K562 (cell line): Measurements from ENCODE around the gene ACAD8. TPM values are rescaled to one million over a fixed set of nuclear protein-coding genes. Genes with fewer than 3 reads are reported as not detected.

Experiments used
- ATAC-seq: fragments of 200-7000 bp; cut with Tn5 transposase; 3 replicates; pipeline ENCODE4 v1.9.1; 2020; ENCODE audit warnings: moderate library complexity
- BruUV-seq: library from RNA; stranded (reverse); fragments of 400-500 nt; replicated peaks from 2 replicates; lab custom pipeline; 2021; lab: Mats Ljungman, UMichigan
- CTCF ChIA-PET: fragments of 300-600 bp; formaldehyde crosslinking; extraction: SDS; loops from one replicate; lab custom pipeline; 2021; ENCODE audit warnings: low intra/inter-chr PET ratio; lab: Yijun Ruan, JAX
- POLR2A ChIA-PET: fragments of 300-600, 350-650 bp; sonication (Branson Sonifier 250); formaldehyde crosslinking; extraction: SDS; loops from one replicate; lab custom pipeline; 2021; ENCODE audit warnings: antibody characterized with exemption, inconsistent platforms; lab: Yijun Ruan, JAX
- DNase-seq, 4 experiments: peaks; one replicate each; pipeline versions ENCODE4 v3.0.0 to v3.0.0-alpha.2; 2011 to 2018; ENCODE audit warnings: low spot score in 3 of 4, mixed read lengths in 3 of 4; ENCODE audit errors: extremely low read depth in 1 of 4
- FAIRE-seq: peaks from 2 replicates; lab custom pipeline; 2011; peaks lifted over from hg19 to GRCh38; lab: Jason Lieb, UNC
- H2AFZ ChIP-seq: 2 replicates; pipeline ENCODE4 v1.6.0; 2011; ENCODE audit warnings: low read depth, low read length, control low read depth, inconsistent platforms
- H3K27ac ChIP-seq: fragments of 200-600 bp; 3 replicates; pipeline ENCODE4 v1.8.0; 2011; ENCODE audit warnings: low read depth, mild to moderate bottlenecking, control low read depth, inconsistent platforms, low read length, moderate library complexity, mixed read lengths; ENCODE audit errors: extremely low read depth
- H3K27me3 ChIP-seq, 2 experiments: fragments of 300-600 bp in 1 of 2; 2 replicates in 1 of 2; 3 replicates in 1 of 2; pipeline versions ENCODE4 v1.6.0 to v1.8.0; 2011; ENCODE audit warnings: inconsistent platforms in 2 of 2, low read length in 2 of 2, mild to moderate bottlenecking in 1 of 2, mixed read lengths in 1 of 2, moderate library complexity in 1 of 2; ENCODE audit not compliant: control insufficient read depth in 2 of 2, insufficient read depth in 2 of 2
- H3K36me3 ChIP-seq: fragments of 300-600 bp; 3 replicates; pipeline ENCODE4 v1.8.0; 2011; ENCODE audit warnings: mild to moderate bottlenecking, low read length, inconsistent platforms; ENCODE audit not compliant: control insufficient read depth, insufficient read depth
- H3K4me1 ChIP-seq, 2 experiments: fragments of 200-600 bp in 1 of 2; replicated peaks in 1 of 2; 2 replicates in 1 of 2; 3 replicates in 1 of 2; pipeline versions ENCODE4 v1.5.1 to v1.8.0; 2011; ENCODE audit warnings: inconsistent platforms in 2 of 2, low read length in 2 of 2, mild to moderate bottlenecking in 1 of 2, mixed read lengths in 1 of 2, moderate library complexity in 1 of 2; ENCODE audit not compliant: control insufficient read depth in 2 of 2, insufficient read depth in 2 of 2
- H3K4me2 ChIP-seq: 2 replicates; pipeline ENCODE4 v1.6.1; 2011; ENCODE audit warnings: low read length, control low read depth, inconsistent platforms, mixed read lengths; ENCODE audit not compliant: insufficient read depth
- H3K4me3 ChIP-seq: fragments of 200-600 bp; sonication (generic), shearing (Covaris generic); 2 replicates; pipeline ENCODE4 v1.5.1; 2016; ENCODE audit warnings: control low read depth, inconsistent platforms
- H3K79me2 ChIP-seq: fragments of 200-600 bp; 3 replicates; pipeline ENCODE4 v1.8.0; 2011; ENCODE audit warnings: low read length, inconsistent platforms; ENCODE audit not compliant: control insufficient read depth, insufficient read depth
- H3K9ac ChIP-seq, 2 experiments: 2 replicates each; pipeline versions ENCODE4 v1.6.0 to v1.6.1; 2011; ENCODE audit warnings: low read depth in 2 of 2, low read length in 2 of 2, control low read depth in 1 of 2, inconsistent platforms in 1 of 2, mild to moderate bottlenecking in 1 of 2, mixed read lengths in 1 of 2; ENCODE audit not compliant: insufficient read depth in 1 of 2
- H3K9me1 ChIP-seq: one replicate; pipeline ENCODE4 v1.6.0; 2011; ENCODE audit warnings: inconsistent platforms, mild to moderate bottlenecking, low read length, moderate library complexity; ENCODE audit not compliant: control insufficient read depth, insufficient read depth
- H3K9me3 ChIP-seq: replicated peaks from 2 replicates; pipeline ENCODE4 v1.5.1; 2011; ENCODE audit warnings: low read depth, low read length, inconsistent platforms; ENCODE audit not compliant: control insufficient read depth, insufficient read depth
- H4K20me1 ChIP-seq: replicated peaks from 2 replicates; pipeline ENCODE4 v1.6.1; 2011; ENCODE audit warnings: low read length, inconsistent platforms, mixed read lengths; ENCODE audit not compliant: control insufficient read depth, insufficient read depth
- BRD9 ChIP-seq: fragments of 450-650 bp; IDR thresholded peaks from 2 replicates; pipeline ENCODE4 v1.6.1; 2018; ENCODE audit warnings: low read depth; ENCODE audit not compliant: partially characterized antibody
- CBFA2T2 ChIP-seq: fragments of 450-650 bp; conservative IDR thresholded peaks from 2 replicates; pipeline ENCODE4 v1.6.1; 2017; ENCODE audit warnings: mild to moderate bottlenecking
- CBFA2T3 ChIP-seq: fragments of 450-650 bp; IDR thresholded peaks from 2 replicates; pipeline ENCODE4 v1.6.1; 2017
- GABPB1 ChIP-seq: sonication (generic); formaldehyde crosslinking; IDR thresholded peaks from 2 replicates; pipeline ENCODE4 v1.8.0; 2022; ENCODE audit warnings: mild to moderate bottlenecking, missing genetic modification reagents
- HDGF ChIP-seq: fragments of 450-650 bp; IDR thresholded peaks from 2 replicates; pipeline ENCODE4 v1.6.1; 2016
- MEIS2 ChIP-seq: fragments of 450-650 bp; IDR thresholded peaks from 2 replicates; pipeline ENCODE4 v1.6.1; 2014; ENCODE audit warnings: mild to moderate bottlenecking; ENCODE audit not compliant: partially characterized antibody
- NCOA1 ChIP-seq: fragments of 450-650 bp; IDR thresholded peaks from 2 replicates; pipeline ENCODE4 v1.6.1; 2016; ENCODE audit warnings: low read depth
- PHB2 ChIP-seq: fragments of 450-650 bp; IDR thresholded peaks from 2 replicates; pipeline ENCODE4 v1.6.1; 2017; ENCODE audit warnings: low read depth
- ZC3H11A ChIP-seq: IDR thresholded peaks from 2 replicates; pipeline ENCODE4 v1.6.1; 2012; ENCODE audit warnings: low read depth, low read length, improper control_type of control experiment
- WGBS: fragments of 100-300 bp; shearing (Covaris generic); methylation state at CpG from one replicate; pipeline ENCODE4 v1.1.6; 2016; ENCODE audit warnings: low coverage, mixed read lengths; ENCODE audit not compliant: insufficient coverage; ENCODE audit errors: missing lambda C conversion rate; 5-methylcytosine and 5-hydroxymethylcytosine counted together
- in situ Hi-C: fragments of 300-500 bp; cut with MboI; formaldehyde crosslinking; loops from 4 replicates; pipeline ENCODE4 v1.15.0; 2018; ENCODE audit warnings: inconsistent platforms, mixed read lengths
- intact Hi-C: fragments of 100-400 bp; cut with micrococcal nuclease; formaldehyde crosslinking; loops from 2 replicates; pipeline ENCODE4 v1.14.2; 2022
- polyA plus RNA-seq, 8 experiments: library from polyadenylated mRNA; depleted of rRNA in 4 of 8; stranded (reverse) in 5 of 8; unstranded in 3 of 8; fragments of >200 nt; fragmentation: Nextera tagmentation in 2 of 8; fragmentation: Illumina TruSeq in 1 of 8; extraction: Ambion mirVana in 2 of 8; extraction: Trizol in 1 of 8; gene quantifications; 2 replicates each; pipeline versions ENCODE4 v1.2.1 to v1.2.3, GENCODE V29; 2011 to 2014; ENCODE audit warnings: inconsistent platforms in 1 of 8, missing spikeins in 1 of 8
- total RNA-seq, 7 experiments: library from RNA; depleted of rRNA in 6 of 7; stranded (reverse); fragments of >200 nt in 6 of 7; fragmentation: Illumina TruSeq in 2 of 7; extraction: Trizol in 2 of 7; gene quantifications; 2 replicates each; pipeline versions ENCODE4 v1.2.1 to v1.2.3, GENCODE V29; 2011 to 2021; ENCODE audit warnings: low replicate concordance in 1 of 7
- TF ChIP-seq, protein P1 (sequence below): fragments of 450-650 bp; IDR thresholded peaks from 2 replicates; pipeline ENCODE4 v1.6.1; 2016; ENCODE audit warnings: low read depth

ACAD8 gene
- total and polyA plus RNA-seq, 9 of the 15 experiments (the other 6 are each of a cell fraction or from before 2014, with no cell fraction given), result 6.5 to 34.1 (median 20.1) TPM

DNA sequence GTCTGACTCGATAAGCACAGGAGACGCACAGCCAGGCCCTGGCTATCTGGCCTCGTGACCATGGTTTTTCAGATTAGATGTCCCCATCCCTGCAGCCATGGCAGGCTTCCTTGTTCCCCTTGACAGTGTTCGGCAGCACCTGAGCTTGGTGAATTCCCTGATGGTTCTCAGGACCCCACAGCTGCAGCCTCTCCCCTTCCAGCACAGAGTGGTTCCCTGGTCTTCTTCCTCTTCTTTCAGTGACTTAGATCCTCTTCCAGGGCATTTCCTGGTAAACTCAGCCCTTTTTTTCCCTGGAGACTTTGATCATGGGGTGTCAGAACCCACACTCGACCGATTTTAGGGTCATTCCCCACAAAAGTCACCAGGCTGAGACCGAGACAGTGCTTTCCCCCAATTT, 37.3 kb downstream of the ACAD8 start:
- in situ Hi-C loops, result no loop called here
- FAIRE-seq, result no peak
- peak in 1 of 4 experiments; percentile 27 for DNase-seq
- H3K4me3 ChIP-seq, result no peak overlapping the region
- no peak overlapping the region for H3K4me2 ChIP-seq
- H3K27me3 ChIP-seq, result peaks cover 18 to 36% of the 10 kb centered on the region in 2 experiments
- no peak; the same call in 2 of the 3 replicates for ATAC-seq
- peak; percentile 38 for TF ChIP-seq CBFA2T3
- 0 out of 2 replicates have a peak, but pooled peaks have one; percentile 21 for TF ChIP-seq CBFA2T2
- TF ChIP-seq ZC3H11A, result no peak
- TF ChIP-seq BRD9, result peak; percentile 29
- TF ChIP-seq, all 486 proteins: peak for 3
- H2AFZ ChIP-seq, result no peak overlapping the region
- no peak overlapping the region for H3K9ac ChIP-seq
- no peak overlapping the region for H3K27ac ChIP-seq
- H3K9me1 ChIP-seq, result no peaks in the 10 kb centered on the region
- H4K20me1 ChIP-seq, result no peaks in the 10 kb centered on the region; the same call in 1 of the 2 replicates
- H3K4me1 ChIP-seq, result peaks cover 5 to 11% of the 10 kb centered on the region in 2 experiments; a peak in 3 of 5 replicates
- ChIA-PET CTCF (no interaction called here), POLR2A (no interaction called here)
- no peaks in the 10 kb centered on the region for H3K36me3 ChIP-seq
- no peaks in the 10 kb centered on the region for H3K9me3 ChIP-seq
- BruUV-seq, result no TSS peak
- 16% methylated on average over 6 of the region's 7 CpGs for WGBS
- H3K79me2 ChIP-seq, result no peaks in the 10 kb centered on the region
- intact Hi-C loops, result no loop called here

DNA sequence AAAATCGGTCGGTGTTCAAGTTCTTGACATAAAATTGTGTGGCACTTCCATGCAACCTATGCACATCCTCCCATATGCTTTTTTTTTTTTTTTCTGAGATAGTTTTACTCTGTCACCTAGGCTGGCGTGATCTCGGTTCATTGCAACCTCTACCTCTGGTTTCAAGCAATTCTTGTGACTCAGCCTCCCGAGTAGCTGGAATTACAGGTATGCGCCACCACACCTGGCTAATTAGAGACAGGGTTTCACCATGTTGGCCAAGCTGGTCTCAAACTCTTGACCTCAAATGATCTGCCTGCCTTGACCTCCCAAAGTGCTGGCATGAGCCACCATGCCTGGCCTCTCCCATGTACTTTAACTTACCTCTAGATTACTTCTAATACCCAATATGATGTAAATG, 37.8 kb downstream of the ACAD8 start:
- BruUV-seq, result no TSS peak
- Histone ChIP-seq H3K27ac (no peak overlapping the region), H3K9me1 (no peaks in the 10 kb centered on the region), H3K4me2 (no peak overlapping the region), H3K4me1 (peaks cover 5 to 11% of the 10 kb centered on the region in 2 experiments; a peak in 3 of 5 replicates), H2AFZ (no peak overlapping the region), H3K79me2 (no peaks in the 10 kb centered on the region), H3K36me3 (no peaks in the 10 kb centered on the region), H3K9ac (no peak overlapping the region), H4K20me1 (no peaks in the 10 kb centered on the region; the same call in 1 of the 2 replicates), H3K4me3 (no peak overlapping the region), H3K9me3 (no peaks in the 10 kb centered on the region), H3K27me3 (peaks cover 18 to 36% of the 10 kb centered on the region in 2 experiments)
- FAIRE-seq, result no peak
- POLR2A ChIA-PET, result no interaction called here
- CTCF ChIA-PET, result no interaction called here
- ATAC-seq, result no peak
- in situ Hi-C loops (no loop called here), intact Hi-C loops (no loop called here)
- 20% methylated on average over 6 of the region's 6 CpGs for WGBS
- no peak for DNase-seq
- TF ChIP-seq NCOA1, result no peak
- TF ChIP-seq HDGF, result no peak
- no peak for TF ChIP-seq MEIS2
- no peak for TF ChIP-seq GABPB1 (CRISPR knock-in tag)
- no peak for TF ChIP-seq PHB2
- TF ChIP-seq, protein P1, sequence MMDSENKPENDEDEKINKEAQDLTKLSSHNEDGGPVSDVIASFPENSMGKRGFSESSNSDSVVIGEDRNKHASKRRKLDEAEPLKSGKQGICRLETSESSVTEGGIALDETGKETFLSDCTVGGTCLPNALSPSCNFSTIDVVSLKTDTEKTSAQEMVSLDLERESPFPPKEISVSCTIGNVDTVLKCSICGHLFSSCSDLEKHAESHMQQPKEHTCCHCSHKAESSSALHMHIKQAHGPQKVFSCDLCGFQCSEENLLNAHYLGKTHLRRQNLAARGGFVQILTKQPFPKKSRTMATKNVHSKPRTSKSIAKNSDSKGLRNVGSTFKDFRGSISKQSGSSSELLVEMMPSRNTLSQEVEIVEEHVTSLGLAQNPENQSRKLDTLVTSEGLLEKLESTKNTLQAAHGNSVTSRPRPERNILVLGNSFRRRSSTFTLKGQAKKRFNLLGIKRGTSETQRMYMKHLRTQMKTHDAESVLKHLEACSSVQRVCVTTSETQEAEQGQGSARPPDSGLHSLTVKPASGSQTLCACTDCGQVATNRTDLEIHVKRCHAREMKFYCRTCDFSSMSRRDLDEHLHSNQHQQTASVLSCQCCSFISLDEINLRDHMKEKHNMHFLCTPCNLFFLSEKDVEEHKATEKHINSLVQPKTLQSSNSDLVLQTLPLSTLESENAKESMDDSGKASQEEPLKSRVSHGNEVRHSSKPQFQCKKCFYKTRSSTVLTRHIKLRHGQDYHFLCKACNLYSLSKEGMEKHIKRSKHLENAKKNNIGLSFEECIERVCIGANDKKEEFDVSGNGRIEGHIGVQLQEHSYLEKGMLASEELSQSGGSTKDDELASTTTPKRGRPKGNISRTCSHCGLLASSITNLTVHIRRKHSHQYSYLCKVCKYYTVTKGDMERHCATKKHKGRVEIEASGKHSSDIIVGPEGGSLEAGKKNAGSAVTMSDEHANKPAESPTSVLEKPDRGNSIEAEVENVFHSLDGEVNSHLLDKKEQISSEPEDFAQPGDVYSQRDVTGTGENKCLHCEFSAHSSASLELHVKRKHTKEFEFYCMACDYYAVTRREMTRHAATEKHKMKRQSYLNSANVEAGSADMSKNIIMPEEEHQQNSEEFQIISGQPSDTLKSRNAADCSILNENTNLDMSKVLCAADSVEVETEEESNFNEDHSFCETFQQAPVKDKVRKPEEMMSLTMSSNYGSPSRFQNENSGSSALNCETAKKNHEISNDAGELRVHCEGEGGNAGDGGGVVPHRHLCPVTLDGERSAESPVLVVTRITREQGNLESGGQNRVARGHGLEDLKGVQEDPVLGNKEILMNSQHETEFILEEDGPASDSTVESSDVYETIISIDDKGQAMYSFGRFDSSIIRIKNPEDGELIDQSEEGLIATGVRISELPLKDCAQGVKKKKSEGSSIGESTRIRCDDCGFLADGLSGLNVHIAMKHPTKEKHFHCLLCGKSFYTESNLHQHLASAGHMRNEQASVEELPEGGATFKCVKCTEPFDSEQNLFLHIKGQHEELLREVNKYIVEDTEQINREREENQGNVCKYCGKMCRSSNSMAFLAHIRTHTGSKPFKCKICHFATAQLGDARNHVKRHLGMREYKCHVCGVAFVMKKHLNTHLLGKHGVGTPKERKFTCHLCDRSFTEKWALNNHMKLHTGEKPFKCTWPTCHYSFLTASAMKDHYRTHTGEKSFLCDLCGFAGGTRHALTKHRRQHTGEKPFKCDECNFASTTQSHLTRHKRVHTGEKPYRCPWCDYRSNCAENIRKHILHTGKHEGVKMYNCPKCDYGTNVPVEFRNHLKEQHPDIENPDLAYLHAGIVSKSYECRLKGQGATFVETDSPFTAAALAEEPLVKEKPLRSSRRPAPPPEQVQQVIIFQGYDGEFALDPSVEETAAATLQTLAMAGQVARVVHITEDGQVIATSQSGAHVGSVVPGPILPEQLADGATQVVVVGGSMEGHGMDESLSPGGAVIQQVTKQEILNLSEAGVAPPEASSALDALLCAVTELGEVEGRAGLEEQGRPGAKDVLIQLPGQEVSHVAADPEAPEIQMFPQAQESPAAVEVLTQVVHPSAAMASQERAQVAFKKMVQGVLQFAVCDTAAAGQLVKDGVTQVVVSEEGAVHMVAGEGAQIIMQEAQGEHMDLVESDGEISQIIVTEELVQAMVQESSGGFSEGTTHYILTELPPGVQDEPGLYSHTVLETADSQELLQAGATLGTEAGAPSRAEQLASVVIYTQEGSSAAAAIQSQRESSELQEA, result no peak
